ENCODE results near the gene CCDC171. TPM values are rescaled to one million over a fixed set of nuclear protein-coding genes. Genes with fewer than 3 reads are reported as not detected.

CCDC171 gene
- total RNA-seq, 1 donor: 5.8 TPM

GRCh38 chr9:15936306-15936921 lies 383.6 kb downstream of the CCDC171 start:
- H3K9me3 ChIP-seq (ENCODE audit: low read depth, low read length): no peaks in the 10 kb centered on the region
- no peak overlapping the region for H3K4me3 ChIP-seq (ENCODE audit: insufficient read depth, low read length)
- H3K79me2 ChIP-seq (ENCODE audit: insufficient read depth, low read length): no peaks in the 10 kb centered on the region
- H4K20me1 ChIP-seq (ENCODE audit: insufficient read depth, low read length): no peaks in the 10 kb centered on the region
- H3K36me3 ChIP-seq (ENCODE audit: insufficient read depth, low read length): no peaks in the 10 kb centered on the region
- no peak for TF ChIP-seq CTCF (IDR thresholded peaks at IDR 0.05; ENCODE audit: extremely low read depth, low read depth, low read length)
- peak; percentile 6 for DNase-seq (ENCODE audit: insufficient read length, low spot score, missing footprints)
- H2AFZ ChIP-seq (ENCODE audit: low read length): peak overlapping the region; percentile 16
- peak overlapping the region; percentile 22 for H3K27ac ChIP-seq (ENCODE audit: low read depth, low read length)
- H3K4me1 ChIP-seq (ENCODE audit: insufficient read depth, low read length): peaks cover 22% of the 10 kb centered on the region
- peak overlapping the region; percentile 13 for H3K4me2 ChIP-seq (ENCODE audit: insufficient read depth, low read length)
- no peaks in the 10 kb centered on the region for H3K27me3 ChIP-seq (ENCODE audit: insufficient read depth, low read length)

- Histone ChIP-seq H4K20me1 (ENCODE audit: insufficient read depth, low read length) (no peaks in the 10 kb centered on the region), H2AFZ (ENCODE audit: low read length) (no peak overlapping the region), H3K79me2 (ENCODE audit: insufficient read depth, low read length) (no peaks in the 10 kb centered on the region), H3K4me1 (ENCODE audit: insufficient read depth, low read length) (no peaks in the 10 kb centered on the region), H3K4me3 (ENCODE audit: insufficient read depth, low read length) (no peak overlapping the region), H3K36me3 (ENCODE audit: insufficient read depth, low read length) (no peaks in the 10 kb centered on the region), H3K9me3 (ENCODE audit: low read depth, low read length) (no peaks in the 10 kb centered on the region), H3K27ac (ENCODE audit: low read depth, low read length) (no peak overlapping the region), H3K4me2 (ENCODE audit: insufficient read depth, low read length) (no peak overlapping the region), H3K27me3 (ENCODE audit: insufficient read depth, low read length) (no peaks in the 10 kb centered on the region)
- TF ChIP-seq CTCF (IDR thresholded peaks at IDR 0.05; ENCODE audit: extremely low read depth, low read depth, low read length): no peak
- DNase-seq (ENCODE audit: insufficient read length, low spot score, missing footprints): no peak
Observed at GRCh38 chr9:15942831-15943424, 390.1 kb downstream of the CCDC171 start.

- Histone ChIP-seq H3K27me3 (ENCODE audit: insufficient read depth, low read length) (no peaks in the 10 kb centered on the region), H3K4me3 (ENCODE audit: insufficient read depth, low read length) (no peak overlapping the region), H3K4me1 (ENCODE audit: insufficient read depth, low read length) (no peaks in the 10 kb centered on the region), H2AFZ (ENCODE audit: low read length) (no peak overlapping the region), H3K9me3 (ENCODE audit: low read depth, low read length) (no peaks in the 10 kb centered on the region), H3K79me2 (ENCODE audit: insufficient read depth, low read length) (no peaks in the 10 kb centered on the region), H3K4me2 (ENCODE audit: insufficient read depth, low read length) (no peak overlapping the region), H3K36me3 (ENCODE audit: insufficient read depth, low read length) (no peaks in the 10 kb centered on the region), H4K20me1 (ENCODE audit: insufficient read depth, low read length) (no peaks in the 10 kb centered on the region), H3K27ac (ENCODE audit: low read depth, low read length) (no peak overlapping the region)
- TF ChIP-seq CTCF (IDR thresholded peaks at IDR 0.05; ENCODE audit: extremely low read depth, low read depth, low read length): no peak
- no peak for DNase-seq (ENCODE audit: insufficient read length, low spot score, missing footprints)
Observed at GRCh38 chr9:15944341-15944740, 391.5 kb downstream of the CCDC171 start.

GRCh38 chr9:15959663-15960062 lies 406.8 kb downstream of the CCDC171 start:
- Histone ChIP-seq H4K20me1 (ENCODE audit: insufficient read depth, low read length) (no peaks in the 10 kb centered on the region), H3K36me3 (ENCODE audit: insufficient read depth, low read length) (no peaks in the 10 kb centered on the region), H2AFZ (ENCODE audit: low read length) (no peak overlapping the region), H3K9me3 (ENCODE audit: low read depth, low read length) (no peaks in the 10 kb centered on the region), H3K4me1 (ENCODE audit: insufficient read depth, low read length) (peaks cover 5% of the 10 kb centered on the region), H3K27me3 (ENCODE audit: insufficient read depth, low read length) (no peaks in the 10 kb centered on the region), H3K79me2 (ENCODE audit: insufficient read depth, low read length) (no peaks in the 10 kb centered on the region), H3K4me2 (ENCODE audit: insufficient read depth, low read length) (no peak overlapping the region), H3K4me3 (ENCODE audit: insufficient read depth, low read length) (no peak overlapping the region), H3K27ac (ENCODE audit: low read depth, low read length) (no peak overlapping the region)
- DNase-seq (ENCODE audit: insufficient read length, low spot score, missing footprints): no peak
- TF ChIP-seq CTCF (IDR thresholded peaks at IDR 0.05; ENCODE audit: extremely low read depth, low read depth, low read length): no peak

Measured in osteoblast (primary cell).